NB4 (cell line): ENCODE measurements around the gene SOBP.

ENCODE experiments used
- DNase-seq: peaks from one replicate; pipeline ENCODE4 v3.0.0; 2010; ENCODE audit warnings: low read depth
- H3K4me3 ChIP-seq: one replicate; pipeline ENCODE4 v1.5.1; 2011; ENCODE audit warnings: mild to moderate bottlenecking, low read depth, low read length, moderate library complexity
- MYC ChIP-seq: IDR thresholded peaks from 2 replicates; pipeline ENCODE4 v1.6.1; 2011; ENCODE audit warnings: low read depth, low read length
- POLR2A ChIP-seq: IDR thresholded peaks from 2 replicates; pipeline ENCODE4 v1.6.1; 2011; ENCODE audit warnings: mild to moderate bottlenecking; ENCODE audit not compliant: insufficient read length; ENCODE audit errors: extremely low read depth
- TF ChIP-seq, protein P1 (sequence below): IDR thresholded peaks from one replicate; pipeline ENCODE4 v1.5.1; 2012; ENCODE audit warnings: low read depth, low read length
- TF ChIP-seq, protein P2 (sequence below): IDR thresholded peaks from 2 replicates; pipeline ENCODE4 v1.6.1; 2011; ENCODE audit warnings: low read depth, low read length

Gene SOBP

DNA sequence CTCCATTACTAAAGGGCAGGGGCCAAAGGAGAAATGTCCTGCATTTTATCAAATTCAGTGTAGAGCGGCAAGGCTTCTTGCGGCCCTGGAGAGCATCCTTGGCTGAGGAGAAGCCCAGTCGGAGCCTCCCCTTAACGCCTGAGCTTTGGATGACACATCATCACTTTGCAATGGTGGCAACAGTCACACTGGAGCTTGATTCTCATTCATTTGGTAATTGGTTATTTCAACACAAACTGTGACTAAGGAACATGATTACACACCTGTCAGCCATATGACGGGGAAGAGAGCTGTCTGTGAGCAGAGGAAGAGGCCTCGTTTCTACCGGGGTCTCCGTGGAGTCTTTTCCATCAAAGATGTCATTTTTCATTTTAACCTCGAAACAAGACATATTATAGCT is 81.4 kb downstream of the SOBP start:
- no peak for DNase-seq
- TF ChIP-seq, protein P1, sequence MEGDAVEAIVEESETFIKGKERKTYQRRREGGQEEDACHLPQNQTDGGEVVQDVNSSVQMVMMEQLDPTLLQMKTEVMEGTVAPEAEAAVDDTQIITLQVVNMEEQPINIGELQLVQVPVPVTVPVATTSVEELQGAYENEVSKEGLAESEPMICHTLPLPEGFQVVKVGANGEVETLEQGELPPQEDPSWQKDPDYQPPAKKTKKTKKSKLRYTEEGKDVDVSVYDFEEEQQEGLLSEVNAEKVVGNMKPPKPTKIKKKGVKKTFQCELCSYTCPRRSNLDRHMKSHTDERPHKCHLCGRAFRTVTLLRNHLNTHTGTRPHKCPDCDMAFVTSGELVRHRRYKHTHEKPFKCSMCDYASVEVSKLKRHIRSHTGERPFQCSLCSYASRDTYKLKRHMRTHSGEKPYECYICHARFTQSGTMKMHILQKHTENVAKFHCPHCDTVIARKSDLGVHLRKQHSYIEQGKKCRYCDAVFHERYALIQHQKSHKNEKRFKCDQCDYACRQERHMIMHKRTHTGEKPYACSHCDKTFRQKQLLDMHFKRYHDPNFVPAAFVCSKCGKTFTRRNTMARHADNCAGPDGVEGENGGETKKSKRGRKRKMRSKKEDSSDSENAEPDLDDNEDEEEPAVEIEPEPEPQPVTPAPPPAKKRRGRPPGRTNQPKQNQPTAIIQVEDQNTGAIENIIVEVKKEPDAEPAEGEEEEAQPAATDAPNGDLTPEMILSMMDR = no peak
- TF ChIP-seq, protein P2, sequence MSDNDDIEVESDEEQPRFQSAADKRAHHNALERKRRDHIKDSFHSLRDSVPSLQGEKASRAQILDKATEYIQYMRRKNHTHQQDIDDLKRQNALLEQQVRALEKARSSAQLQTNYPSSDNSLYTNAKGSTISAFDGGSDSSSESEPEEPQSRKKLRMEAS = no peak
- TF ChIP-seq POLR2A (no peak), MYC (no peak)
- no peak overlapping the region for H3K4me3 ChIP-seq

DNA sequence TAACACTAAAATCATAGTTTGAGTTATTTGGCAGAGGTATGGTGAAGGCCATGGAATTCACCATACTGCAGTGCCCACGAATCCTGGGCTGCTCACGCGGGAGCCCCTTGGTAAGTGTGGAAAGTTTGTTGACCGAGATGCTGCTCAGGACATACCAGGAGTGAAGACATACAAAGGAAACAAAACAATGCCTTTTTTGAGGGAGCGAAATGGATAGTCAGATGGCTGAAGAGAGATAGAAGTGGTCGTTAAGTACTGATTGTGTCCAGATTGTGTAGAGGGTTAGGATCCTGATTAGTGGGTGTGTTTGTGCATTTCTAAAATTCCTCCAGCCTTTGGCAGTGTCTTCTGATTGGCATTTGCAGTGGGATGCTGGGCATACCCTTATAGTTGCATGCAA is 83.0 kb downstream of the SOBP start:
- TF ChIP-seq, protein P2 = no peak
- no peak for TF ChIP-seq MYC
- no peak for TF ChIP-seq POLR2A
- TF ChIP-seq, protein P1 = no peak
- DNase-seq = no peak
- no peak overlapping the region for H3K4me3 ChIP-seq

DNA sequence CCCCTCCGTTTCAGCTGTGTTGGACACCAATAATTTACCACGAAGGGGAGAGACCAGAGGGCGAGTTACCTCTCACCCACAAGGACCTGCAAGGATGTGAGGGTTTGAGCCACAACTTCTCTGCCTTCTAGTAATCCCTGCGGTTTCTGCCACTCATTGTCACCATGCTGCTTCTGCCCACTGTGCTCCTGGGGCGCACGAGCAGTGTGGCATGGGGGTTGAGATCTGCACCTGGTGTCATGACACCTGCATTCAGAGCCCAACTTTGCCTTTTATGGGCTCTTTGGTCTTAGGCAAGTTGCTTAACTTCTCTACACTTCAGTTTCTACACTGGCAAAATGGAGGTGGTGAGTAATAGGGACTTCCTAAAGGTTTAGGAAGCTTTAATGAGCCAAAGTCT is 84.9 kb downstream of the SOBP start:
- TF ChIP-seq POLR2A = no peak
- TF ChIP-seq, protein P1 = no peak
- TF ChIP-seq, protein P2 = no peak
- TF ChIP-seq MYC = no peak
- H3K4me3 ChIP-seq = no peak overlapping the region
- no peak for DNase-seq

DNA sequence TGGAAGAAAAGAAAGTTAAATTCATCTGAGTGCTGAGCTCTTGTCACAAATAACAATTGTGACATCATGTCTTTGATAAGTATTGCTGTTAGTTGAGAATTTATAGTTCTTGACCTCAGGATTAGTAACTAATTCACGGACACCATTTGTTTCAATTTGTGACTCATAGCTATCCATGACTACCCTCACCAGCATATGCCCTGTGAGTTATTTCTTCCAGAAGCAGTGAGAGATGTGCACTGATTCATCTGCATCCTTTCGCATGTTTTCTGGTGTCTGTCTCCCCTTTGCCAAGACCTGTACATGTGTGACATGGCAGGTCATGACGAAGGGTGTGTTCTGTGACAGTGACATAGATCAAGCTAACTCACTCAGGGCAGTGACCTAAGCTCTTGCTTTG is 86.9 kb downstream of the SOBP start:
- TF ChIP-seq MYC (no peak), POLR2A (no peak)
- TF ChIP-seq, protein P2 = no peak
- TF ChIP-seq, protein P1 = no peak
- no peak overlapping the region for H3K4me3 ChIP-seq
- no peak for DNase-seq

DNA sequence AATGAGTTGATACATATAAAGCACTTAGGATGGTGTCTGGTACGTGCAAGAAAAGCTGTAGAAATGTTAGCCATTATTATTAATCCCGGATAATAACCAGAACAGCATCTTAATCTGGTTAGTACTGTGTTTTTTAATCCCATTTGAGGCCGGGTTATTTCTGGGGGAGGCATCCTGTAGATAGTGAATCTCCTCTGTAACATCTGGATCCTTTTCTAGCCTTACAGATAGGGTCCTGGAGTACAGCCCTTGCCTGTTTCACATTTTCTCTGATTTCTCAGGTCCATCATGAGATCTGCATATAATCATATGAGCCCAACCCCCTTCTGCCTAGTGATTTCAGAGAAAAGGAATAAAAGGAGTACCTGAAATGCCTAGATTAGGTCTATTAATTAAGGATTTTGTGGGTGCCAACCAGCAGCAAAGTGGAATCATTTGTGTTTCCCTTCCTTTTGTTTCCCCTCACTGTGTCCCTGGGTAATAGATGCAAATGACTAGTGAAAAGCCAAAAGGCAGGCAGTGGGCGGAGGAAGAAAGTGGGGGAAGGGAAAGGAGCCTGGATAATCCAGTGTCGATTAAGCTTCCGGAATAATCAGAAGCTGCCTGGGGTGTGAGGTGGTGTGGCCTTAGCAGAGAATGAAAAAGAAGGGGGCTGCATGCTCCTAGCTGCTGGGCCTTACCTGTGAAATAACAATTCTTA is 88.9 kb downstream of the SOBP start:
- TF ChIP-seq, protein P1 = no peak
- TF ChIP-seq, protein P2 = no peak
- no peak for TF ChIP-seq POLR2A
- TF ChIP-seq MYC = no peak
- no peak overlapping the region for H3K4me3 ChIP-seq
- no peak for DNase-seq
